RWPE2 (cell line): ENCODE measurements around the gene CYP1A2.

ENCODE experiments used
- ATAC-seq: fragments of 200-7000 bp; cut with Tn5 transposase; 3 replicates; pipeline ENCODE4 v1.9.1; 2021; ENCODE audit warnings: low read depth
- DNase-seq: peaks from one replicate; pipeline ENCODE4 v3.0.0-alpha.2; 2020; ENCODE audit warnings: low spot score
- H3K27ac ChIP-seq: fragments of 450-650 bp; 2 replicates; pipeline ENCODE4 v1.5.1; 2017; ENCODE audit warnings: mild to moderate bottlenecking; ENCODE audit not compliant: poor library complexity, severe bottlenecking
- H3K27me3 ChIP-seq: fragments of 250-450 bp; sonication (Bioruptor Pico); 2 replicates; pipeline ENCODE4 v1.5.1; 2021; ENCODE audit warnings: mild to moderate bottlenecking, moderate library complexity; ENCODE audit not compliant: insufficient read depth, poor library complexity, severe bottlenecking
- H3K36me3 ChIP-seq: fragments of 250-450 bp; sonication (Bioruptor Pico); 2 replicates; pipeline ENCODE4 v1.5.1; 2020; ENCODE audit warnings: low read depth, mild to moderate bottlenecking, moderate library complexity
- H3K4me1 ChIP-seq: fragments of 250-450 bp; sonication (Bioruptor Pico); 2 replicates; pipeline ENCODE4 v1.5.1; 2021; ENCODE audit warnings: mild to moderate bottlenecking, moderate library complexity; ENCODE audit not compliant: insufficient read depth, poor library complexity, severe bottlenecking
- H3K4me3 ChIP-seq: fragments of 250-450 bp; sonication (Bioruptor Pico); 2 replicates; pipeline ENCODE4 v1.5.1; 2021; ENCODE audit warnings: mild to moderate bottlenecking, moderate library complexity; ENCODE audit not compliant: severe bottlenecking
- H3K9me3 ChIP-seq: fragments of 250-450 bp; sonication (Bioruptor Pico); 2 replicates; pipeline ENCODE4 v1.5.1; 2021; ENCODE audit warnings: mild to moderate bottlenecking, moderate library complexity; ENCODE audit not compliant: severe bottlenecking
- CTCF ChIP-seq: fragments of 450-650 bp; IDR thresholded peaks from one replicate; pipeline ENCODE4 v1.5.1; 2017; ENCODE audit warnings: mild to moderate bottlenecking, moderate library complexity; ENCODE audit not compliant: poor library complexity, severe bottlenecking

CYP1A2 gene

GRCh38 chr15:74716651-74717050, 32.0 kb upstream of the CYP1A2 start:
- DNase-seq (no peak), ATAC-seq (no peak)
- no peak for TF ChIP-seq CTCF
- Histone ChIP-seq H3K27ac (no peak overlapping the region), H3K4me1 (no peaks in the 10 kb centered on the region), H3K27me3 (no peaks in the 10 kb centered on the region), H3K36me3 (no peaks in the 10 kb centered on the region), H3K4me3 (no peak overlapping the region), H3K9me3 (no peaks in the 10 kb centered on the region)

GRCh38 chr15:74722591-74722990, 26.1 kb upstream of the CYP1A2 start:
- Histone ChIP-seq H3K27ac (no peak overlapping the region), H3K9me3 (no peaks in the 10 kb centered on the region), H3K4me3 (no peak overlapping the region), H3K36me3 (no peaks in the 10 kb centered on the region), H3K4me1 (no peaks in the 10 kb centered on the region), H3K27me3 (peaks cover 5% of the 10 kb centered on the region)
- DNase-seq (no peak), ATAC-seq (no peak)
- no peak for TF ChIP-seq CTCF

- H3K4me3 ChIP-seq: no peak overlapping the region
- no peak for DNase-seq
- TF ChIP-seq CTCF: no peak
- H3K9me3 ChIP-seq: no peaks in the 10 kb centered on the region
- H3K27me3 ChIP-seq: peaks cover 8% of the 10 kb centered on the region
- no peaks in the 10 kb centered on the region for H3K36me3 ChIP-seq
- H3K4me1 ChIP-seq: no peaks in the 10 kb centered on the region
- no peak overlapping the region for H3K27ac ChIP-seq
- ATAC-seq: no peak
Measured at GRCh38 chr15:74723187-74723586, 25.5 kb upstream of the CYP1A2 start.

GRCh38 chr15:74723754-74724334, 24.8 kb upstream of the CYP1A2 start:
- H3K27me3 ChIP-seq: peaks cover 10% of the 10 kb centered on the region
- peak; percentile 39 for ATAC-seq
- no peak overlapping the region for H3K4me3 ChIP-seq
- H3K36me3 ChIP-seq: no peaks in the 10 kb centered on the region
- H3K27ac ChIP-seq: no peak overlapping the region
- no peaks in the 10 kb centered on the region for H3K4me1 ChIP-seq
- no peaks in the 10 kb centered on the region for H3K9me3 ChIP-seq
- DNase-seq: no peak
- TF ChIP-seq CTCF: no peak

- H3K4me1 ChIP-seq: no peaks in the 10 kb centered on the region
- no peak for TF ChIP-seq CTCF
- H3K4me3 ChIP-seq: no peak overlapping the region
- H3K36me3 ChIP-seq: no peaks in the 10 kb centered on the region
- no peak for DNase-seq
- peaks cover 10% of the 10 kb centered on the region for H3K27me3 ChIP-seq
- no peak overlapping the region for H3K27ac ChIP-seq
- H3K9me3 ChIP-seq: no peaks in the 10 kb centered on the region
- ATAC-seq: no peak
Measured at GRCh38 chr15:74724570-74725224, 23.9 kb upstream of the CYP1A2 start.
